ENCODE data around the gene TXLNA.

TXLNA gene

DNA sequence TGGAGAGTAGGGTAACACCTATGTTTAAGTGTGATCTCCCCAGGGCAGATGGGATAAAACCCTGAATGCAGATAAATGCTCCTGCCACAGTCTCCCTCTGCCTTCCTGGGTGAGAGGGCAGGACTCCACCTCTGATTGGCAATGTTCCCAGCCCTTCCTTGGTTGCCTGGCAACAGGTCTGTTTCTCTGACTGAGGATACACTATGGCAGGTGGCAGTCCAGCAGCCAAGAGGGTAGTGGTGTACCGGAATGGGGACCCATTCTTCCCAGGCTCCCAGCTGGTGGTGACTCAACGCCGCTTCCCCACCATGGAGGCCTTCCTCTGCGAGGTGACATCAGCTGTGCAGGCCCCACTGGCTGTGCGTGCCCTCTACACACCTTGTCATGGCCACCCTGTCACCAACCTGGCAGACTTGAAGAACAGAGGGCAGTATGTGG lies 29.4 kb downstream of the TXLNA start, which contains the start of gene DCDC2B:
TSS of gene DCDC2B (plus strand) at position 199 of the 438 bp plus-strand sequence. CDS start at position 204, 5 bp downstream.
- no peak for DNase-seq (ENCODE audit: low read depth in 2 of 2)

DNA sequence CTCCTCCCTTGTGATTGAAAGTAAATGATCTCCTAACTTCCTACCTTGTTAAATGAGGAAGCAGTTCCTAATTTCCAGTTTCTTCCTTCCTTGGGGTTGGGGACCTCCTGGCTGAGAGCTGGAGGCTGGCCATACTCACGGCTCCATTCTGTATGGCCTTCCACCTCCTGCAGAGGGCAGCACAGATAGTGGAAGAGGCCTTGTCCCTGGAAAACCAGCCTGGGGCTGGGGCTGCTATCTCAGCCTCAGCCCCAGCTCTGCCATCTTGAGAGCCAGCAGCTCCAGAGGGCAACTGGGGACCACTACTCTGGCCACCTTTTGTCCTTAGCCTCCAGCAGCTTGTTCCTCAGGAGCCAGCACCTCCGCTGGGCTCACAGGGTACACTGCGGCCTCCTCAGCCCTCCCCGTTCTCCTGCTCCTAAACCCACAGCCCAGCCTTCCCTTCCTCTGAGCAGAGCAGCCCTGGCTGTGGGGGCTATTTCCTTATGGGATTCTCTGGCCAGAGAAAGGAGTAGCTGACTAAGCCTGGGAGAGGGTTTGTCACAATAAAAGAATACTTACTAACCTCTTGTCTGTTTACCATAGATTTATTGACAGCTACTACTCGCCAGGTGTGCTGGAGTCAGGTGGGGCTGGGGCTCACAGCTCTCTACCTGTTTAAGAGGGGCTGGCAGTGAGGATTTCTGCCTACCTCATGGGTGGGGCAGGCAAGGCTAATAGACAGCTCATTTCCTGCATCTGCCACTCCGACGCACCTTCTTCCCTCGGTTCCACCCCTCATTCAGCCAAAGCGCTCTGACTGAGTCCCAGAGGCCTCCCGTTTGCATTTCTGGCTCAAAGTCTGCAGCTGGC lies 36.4 kb downstream of the TXLNA start:
- DNase-seq (ENCODE audit: low read depth in 2 of 2) = peak; percentile 26 to 51

DNA sequence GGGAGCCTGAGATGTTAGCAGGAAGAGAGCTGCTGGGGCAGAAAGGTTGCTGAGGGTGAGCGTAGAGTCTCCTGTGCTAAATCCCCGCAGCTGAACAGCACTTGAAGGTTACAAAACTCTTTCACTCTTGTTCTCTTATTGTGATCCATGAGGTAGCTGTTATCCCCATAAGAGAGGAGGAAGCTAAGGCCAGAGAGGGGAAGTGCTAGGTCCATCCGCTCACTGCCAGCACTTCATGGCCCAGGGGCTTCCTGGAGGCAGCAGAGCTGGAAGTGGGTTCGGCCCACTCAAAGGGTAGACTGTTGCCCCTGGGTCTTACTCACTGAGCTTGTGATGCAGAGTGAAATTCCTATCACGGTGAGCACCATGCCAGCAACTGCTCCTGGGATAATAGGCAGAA lies 37.1 kb downstream of the TXLNA start:
- no peak for DNase-seq (ENCODE audit: low read depth in 2 of 2)

DNA sequence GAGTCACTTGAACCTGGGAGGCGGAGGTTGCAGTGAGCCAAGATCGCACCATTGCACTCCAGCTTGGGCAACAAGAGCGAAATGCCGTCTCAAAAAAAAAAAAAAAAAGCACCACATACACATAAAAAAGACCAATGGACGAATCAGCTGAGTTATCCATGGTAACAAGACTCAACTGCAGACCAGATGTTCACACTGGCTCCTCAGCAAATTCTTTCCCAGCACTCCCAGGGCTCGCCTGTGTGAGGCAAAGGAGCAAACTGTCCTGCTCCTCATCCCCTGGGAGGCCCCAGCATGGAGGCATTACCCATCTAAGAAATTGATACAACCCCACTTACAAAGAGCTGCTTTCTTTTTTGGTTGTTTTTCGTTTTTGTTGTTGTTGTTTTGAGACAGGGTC lies 39.5 kb downstream of the TXLNA start:
- DNase-seq (ENCODE audit: low read depth in 2 of 2) = no peak

DNA sequence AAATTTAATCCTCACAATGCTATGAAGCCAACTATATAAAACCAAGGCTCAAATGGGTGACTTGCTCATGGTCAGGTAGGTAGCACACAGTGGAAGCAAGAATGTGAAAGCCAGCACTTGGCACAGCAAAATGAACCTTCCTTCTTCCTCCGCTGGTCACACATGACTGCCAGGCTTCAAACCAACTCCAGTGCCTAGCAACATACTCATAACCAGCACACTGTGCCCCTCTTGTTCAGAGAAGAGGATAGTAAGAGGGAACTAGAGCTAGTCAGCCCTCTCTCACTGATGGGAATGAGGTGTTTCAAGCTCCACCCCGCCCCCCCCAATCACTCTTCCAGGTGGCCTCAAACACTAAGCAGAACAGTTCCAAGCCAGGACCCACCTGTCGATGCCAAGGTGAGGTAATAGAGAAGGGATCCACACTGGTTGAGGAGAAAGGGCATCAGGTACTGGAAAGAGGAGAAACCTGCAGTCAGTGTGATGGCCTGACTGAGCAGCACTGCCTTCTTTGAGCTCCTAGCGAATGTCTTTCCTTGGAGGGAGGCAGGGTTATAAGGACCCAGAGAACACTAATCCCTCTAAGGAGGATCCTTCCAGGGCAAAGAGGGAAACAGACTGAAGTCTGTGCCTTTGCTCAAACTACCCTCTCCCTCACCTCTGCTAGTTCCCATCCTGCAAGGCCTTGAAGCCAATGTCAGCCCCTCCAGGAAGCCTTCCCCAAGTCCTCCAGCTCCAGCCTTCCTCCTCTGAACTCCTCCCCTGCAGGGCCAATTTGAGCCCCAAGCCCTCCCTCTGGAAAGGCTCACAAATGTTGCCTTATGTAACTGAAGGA lies 41.5 kb downstream of the TXLNA start:
- DNase-seq (ENCODE audit: low read depth in 2 of 2) = no peak

DNA sequence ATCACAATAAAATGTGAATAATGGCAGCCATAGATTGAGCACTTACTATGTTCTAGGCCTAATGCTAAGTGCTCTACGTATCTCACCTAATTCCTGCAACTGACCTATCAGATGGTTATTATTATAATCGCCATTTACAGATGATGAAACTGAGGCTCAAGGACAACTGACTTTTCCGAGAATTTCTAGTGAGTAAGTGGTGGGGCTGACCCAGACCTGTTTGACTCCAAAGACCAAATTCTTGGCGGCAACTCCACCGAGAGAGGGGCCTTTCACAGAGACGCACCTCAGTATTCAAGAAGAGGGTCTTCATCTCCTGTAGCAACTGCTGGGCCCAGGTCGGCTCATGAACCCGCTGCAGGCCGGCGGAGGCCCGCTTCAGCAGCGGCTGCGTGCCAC lies 42.1 kb downstream of the TXLNA start:
- no peak for DNase-seq (ENCODE audit: low read depth in 2 of 2)

DNA sequence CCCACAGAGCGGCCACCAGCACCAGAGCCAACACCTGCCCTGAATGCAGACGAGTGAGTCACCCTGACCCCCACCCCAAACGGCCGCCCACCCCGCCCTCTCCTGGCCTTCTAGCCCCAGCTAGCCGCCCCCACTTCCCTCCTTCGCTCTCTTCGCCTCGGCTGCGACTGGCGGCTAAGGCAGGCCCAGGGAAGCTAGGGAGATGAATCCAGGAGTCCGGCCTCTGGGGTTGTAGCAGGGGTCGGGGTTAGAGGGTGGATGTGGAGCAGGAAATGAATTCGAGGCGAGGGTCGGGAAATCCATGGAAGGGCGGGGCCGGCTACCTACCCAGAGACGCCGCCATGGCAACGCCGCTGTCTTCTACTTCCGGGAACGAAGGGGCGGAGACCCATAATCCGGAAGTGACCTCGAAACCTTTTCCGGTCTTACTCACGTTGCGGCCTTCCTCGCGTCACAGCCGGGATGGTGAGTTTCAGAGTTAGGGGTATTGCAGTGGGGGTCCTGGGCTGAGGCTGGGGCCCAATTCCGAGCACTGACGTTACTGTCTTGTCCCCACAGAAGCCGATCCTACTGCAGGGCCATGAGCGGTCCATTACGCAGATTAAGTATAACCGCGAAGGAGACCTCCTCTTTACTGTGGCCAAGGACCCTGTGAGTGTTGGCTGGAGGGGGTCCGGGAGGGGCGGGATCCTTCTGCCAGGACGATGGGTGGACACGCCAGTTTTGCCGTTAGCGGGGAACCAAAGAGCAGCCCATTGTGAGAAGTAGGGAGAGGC lies 42.7 kb downstream of the TXLNA start, which contains the start of the genes EIF3I and TMEM234:
TSS of gene EIF3I (plus strand) at position 428 of the 776 bp plus-strand sequence. CDS start at position 463, 35 bp downstream.
TSS of gene TMEM234 (minus strand) at position 374 of the 776 bp plus-strand sequence. CDS start at position 343, 31 bp downstream.
- peak; percentile 80 to 88 for DNase-seq (ENCODE audit: low read depth in 2 of 2)

DNA sequence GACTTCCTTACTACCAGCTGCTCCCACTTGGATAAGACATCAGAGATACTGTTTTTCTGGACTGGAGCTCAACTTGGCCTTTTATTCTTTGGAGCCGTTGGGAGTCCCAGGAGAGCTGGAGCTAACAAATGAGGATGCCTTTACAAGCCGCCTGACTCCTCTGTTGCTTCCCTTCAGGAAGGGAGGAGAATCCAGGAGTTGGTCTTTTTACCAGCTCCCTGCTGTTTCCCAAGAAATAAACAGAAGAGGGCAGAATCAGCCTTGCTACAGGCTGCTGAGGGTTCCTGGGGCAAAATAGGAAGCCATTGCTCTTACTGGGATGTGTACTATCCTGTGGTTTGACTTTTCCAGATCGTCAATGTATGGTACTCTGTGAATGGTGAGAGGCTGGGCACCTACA lies 44.2 kb downstream of the TXLNA start:
- no peak for DNase-seq (ENCODE audit: low read depth in 2 of 2)

DNA sequence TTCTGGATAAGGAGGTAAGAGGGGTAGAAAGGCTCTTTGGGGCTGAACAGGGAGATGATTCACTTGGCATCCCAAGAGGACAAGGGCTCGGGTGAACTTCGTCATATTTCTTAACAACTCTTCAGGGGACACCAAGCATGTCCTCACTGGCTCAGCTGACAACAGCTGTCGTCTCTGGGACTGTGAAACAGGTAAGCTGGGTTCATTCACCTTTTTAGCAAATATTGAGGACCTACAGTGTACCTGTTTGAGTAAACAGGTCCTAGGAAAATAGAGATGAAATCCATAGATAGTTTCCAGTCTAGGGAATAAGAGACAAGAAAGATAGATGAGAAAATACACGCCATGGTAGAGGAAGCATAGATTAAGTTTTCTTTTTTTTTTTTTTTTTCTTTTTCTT lies 44.8 kb downstream of the TXLNA start:
- DNase-seq (ENCODE audit: low read depth in 2 of 2) = no peak

DNA sequence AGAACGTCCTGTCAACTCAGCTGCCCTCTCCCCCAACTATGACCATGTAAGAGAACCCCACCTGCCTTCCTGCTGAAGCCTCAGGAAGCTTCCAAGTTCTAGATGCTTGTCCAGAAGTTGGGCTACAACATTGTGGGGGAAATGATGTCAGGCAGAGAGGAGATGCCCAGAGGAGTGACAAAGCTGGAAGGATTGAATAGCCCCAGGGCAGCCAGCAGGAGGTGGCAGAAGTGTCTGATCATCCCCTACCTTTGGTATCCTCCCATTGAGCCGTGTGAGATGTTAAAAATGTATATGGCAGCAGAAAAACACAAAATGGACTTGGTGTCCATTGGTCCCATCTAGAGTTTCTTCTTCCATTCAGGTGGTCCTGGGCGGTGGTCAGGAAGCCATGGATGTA lies 49.3 kb downstream of the TXLNA start:
- no peak for DNase-seq (ENCODE audit: low read depth in 2 of 2)

DNA sequence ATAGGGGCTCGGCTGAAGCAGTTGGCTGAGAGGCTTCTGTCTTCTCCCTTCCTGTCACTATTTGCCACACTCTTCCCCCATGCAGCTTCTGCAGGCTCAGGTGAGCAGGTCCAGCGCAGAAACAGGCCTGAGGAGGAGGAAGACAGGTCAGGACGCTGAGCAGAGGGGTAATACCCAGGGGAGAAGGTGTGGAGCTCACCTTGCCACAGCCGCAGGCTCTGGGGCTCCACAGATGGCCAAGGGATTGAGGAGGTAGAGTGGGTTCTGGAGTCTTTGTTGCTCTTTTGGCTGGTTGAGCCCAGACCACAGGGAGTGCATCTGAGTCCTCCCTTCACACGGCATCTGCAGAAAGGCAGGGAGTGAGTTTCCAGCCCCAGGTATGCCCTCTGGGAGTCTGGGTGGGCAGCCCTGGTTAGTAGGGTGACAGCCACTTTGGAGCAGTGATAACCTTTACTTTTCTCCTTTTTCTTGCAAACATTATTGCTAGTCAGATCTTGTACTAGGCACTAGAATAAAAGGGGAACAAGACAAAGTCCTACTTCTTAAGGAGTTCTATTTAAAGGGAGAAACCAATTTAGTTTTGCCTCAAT lies 52.5 kb downstream of the TXLNA start:
- no peak for DNase-seq (ENCODE audit: low read depth in 2 of 2)

DNA sequence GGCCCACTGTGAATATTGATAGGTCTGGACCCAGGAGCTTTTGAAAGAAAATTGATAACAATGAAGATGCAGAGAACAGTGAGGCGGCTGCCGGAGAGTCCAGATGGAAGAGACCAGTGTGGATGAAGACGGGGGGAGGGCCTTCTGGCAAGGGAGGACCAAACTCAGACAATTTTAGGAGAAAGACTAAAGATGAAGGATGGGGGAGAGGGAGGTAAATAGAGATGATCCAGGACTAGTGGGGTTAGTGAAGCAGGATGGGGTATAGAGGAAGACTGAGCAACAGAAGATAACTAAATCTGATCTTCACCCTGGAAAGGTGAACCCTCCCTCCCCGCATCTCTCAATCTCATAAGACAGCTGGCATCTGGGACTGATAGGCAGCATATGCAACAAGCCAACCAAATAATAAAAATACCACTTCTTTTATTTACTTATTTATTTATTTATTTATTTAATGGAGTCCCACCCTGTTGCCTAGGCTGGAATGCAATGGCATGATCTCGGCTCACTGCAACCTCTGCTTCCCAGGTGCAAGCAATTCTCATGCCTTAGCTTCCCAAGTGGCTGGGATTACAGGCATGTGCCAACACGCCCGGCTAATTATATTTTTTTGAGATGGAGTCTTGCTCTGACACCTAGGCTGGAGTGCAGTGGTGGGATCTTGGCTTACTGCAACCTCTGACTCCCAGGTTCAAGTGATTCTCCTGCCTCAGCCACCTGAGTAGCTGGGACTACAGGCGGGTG lies 53.3 kb downstream of the TXLNA start:
- DNase-seq (ENCODE audit: low read depth in 2 of 2) = no peak

DNA sequence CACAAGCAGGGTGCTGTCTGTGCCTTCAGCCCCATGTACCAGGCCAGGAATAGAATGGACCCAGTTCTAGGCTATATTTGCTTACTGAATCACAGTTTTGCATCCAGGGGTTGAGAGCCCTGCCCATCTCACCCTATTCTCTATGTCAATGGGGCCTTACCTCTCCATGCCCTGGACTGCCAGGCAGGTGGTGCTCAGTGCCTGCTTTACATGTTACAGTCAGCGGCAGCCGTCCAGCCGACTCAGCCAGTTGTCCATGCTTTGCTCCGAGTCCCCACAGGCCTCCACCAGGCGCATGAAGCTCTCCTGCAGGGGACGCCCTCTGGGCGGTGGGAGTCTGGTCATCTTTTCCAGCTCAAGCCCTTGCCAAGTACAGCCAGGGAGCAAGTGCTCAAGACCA lies 55.3 kb downstream of the TXLNA start:
- no peak for DNase-seq (ENCODE audit: low read depth in 2 of 2)

DNA sequence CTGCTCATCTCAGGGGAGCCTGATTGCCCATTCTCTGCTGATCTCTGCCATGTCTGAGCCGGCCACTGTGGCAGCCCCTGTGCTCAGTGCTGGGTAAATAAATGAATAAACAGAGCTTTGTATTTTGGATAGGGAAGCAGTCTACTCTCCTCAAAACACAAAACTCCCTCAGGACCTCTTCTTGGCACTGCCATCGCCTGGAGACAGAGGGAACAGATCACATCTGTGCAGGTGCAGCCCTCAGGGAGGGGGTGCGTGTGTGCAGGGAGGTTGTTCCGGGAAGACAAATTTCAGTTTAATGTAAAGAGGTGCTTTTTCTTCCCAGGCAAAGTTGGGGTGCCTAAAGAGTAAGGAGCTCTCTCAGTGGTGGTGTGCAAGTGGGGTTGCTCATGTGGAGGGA lies 59.9 kb downstream of the TXLNA start:
- no peak for DNase-seq (ENCODE audit: low read depth in 2 of 2)

DNA sequence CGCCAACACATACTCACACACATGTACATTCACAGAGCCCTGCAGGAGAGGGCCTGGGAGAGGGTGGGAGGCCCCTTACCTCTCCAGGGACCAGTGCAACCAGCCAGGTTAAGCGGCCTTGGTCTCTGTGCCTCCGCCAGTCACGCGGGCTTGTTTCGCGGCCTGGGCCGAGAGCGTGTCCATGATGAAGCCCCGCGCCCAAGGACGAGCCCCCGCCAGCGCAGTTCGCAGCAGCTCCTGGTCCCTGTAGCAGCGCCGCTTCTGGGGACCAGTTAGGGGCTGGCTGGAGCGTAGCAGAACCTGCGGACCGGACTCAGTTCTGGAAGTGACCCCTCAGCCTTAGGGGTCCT lies 60.3 kb downstream of the TXLNA start:
- no peak for DNase-seq (ENCODE audit: low read depth in 2 of 2)

DNA sequence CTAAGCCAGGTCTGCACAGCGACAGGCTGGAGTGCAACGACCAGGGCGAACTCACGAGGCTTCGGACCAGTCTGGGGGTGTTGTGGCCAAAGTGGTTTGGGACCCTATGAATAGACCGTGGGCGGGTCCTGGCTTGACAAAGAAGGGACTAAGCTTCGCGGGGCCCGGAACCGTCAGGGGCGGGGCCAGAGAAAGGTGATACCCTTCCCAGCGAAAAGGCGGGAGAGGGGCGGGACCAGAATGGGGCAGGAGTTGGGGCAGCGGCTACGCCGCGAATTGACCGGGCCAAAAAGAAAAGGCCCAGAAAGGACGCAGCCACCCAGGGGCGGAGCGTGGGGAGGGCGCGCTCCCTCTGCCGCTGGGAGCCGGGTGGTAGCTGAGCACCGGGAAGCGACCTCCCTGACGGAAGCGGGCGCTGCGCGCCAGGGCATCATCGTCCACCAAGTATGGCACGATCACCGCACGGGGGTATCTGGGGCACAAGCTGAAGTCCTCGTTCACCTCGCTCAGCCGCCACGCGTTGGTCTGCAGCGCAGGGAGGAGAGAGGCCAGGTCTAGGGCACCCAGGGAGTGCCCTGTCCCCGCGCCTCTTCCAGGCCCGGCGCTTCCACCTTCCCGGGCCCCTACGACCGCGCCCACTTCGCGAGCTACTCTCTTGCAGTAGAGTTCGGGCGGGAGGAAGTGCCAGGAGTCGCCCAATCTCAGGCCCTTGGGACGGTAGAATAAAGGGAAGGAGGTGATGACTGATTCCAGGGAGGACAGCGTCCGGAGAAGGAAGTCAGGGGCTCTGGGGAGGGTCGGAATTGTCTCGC lies 60.9 kb downstream of the TXLNA start:
- no peak for DNase-seq (ENCODE audit: low read depth in 2 of 2)

DNA sequence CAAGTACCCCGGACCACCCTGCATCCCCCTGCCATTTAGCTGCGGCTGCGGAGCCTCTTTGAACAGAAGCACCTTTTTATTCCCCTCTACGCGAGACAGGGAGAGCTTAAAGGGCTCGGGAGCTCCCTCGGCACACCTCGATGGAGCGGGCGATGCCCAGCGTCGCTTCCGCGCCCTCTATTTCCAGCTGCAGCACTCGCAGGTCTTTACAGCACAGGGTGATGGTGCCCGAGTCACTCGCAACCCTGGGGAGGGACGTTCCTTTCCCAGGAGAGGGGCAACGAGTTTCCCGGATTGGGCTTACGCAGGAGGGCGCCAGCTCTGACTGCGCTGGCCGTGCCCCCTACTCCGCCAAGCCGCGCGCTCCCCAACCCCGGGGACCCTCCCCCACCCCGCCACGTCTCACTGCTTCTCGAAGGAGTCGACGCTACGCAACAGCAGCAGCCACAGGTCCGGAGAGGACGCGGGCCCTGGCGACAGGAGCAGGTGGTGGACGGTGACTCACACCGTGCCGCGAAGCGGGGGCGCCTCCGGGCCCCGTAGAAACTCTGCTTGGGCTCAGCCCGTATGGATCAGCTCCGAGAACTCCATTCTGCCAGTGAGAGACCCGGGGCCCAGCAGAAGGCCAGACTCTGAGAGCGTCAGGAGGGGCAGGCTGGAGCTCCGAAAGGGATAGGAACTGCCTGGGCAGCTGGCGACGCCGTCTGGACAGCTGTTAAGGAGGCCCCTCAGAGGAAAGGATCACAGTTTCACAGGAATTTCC lies 61.7 kb downstream of the TXLNA start:
- DNase-seq (ENCODE audit: low read depth in 2 of 2) = no peak

DNA sequence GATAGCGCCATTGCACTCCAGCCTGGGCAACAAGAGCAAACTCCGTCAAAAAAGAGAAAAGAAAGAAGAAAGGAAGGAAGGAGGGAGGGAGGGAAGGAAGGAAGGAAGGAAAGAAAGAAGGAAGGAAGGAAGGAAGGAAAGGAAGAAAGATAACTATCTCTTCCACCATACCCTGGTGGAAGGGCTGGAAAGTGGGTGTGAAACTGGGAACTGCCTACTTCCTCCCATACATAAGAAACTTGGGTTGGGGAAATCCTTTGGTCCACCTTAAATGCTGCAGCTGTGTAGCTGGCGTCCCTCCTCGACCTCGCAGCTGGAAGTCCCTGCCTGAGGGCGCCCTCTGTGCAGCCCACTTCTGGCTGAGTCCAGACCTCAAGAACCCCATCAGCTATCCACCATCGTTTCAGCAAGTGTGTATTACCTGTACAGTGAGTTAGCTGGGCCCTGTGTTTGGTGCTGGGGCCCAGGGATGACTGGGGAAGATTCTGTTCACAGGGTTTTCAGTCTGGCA lies 62.9 kb downstream of the TXLNA start:
- no peak for DNase-seq (ENCODE audit: low read depth in 2 of 2)

DNA sequence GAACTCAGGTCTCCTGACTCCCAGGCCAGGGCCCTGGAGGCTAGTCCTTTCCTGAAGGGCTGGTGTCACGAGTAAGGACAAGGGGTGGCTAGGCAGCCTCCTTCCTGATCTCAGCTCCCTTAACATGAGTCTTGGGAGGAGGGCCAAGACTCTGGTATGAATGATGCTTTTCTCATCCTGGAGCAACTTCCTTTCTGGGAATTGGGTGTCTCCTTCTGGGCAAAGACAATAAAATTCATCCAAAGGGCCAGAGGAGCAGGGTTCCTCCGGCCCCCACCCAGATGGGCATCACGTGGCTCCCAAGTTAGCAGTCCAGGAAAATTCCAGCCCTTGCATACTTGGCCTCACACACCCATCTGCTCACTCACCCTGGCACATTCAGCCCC lies 67.4 kb downstream of the TXLNA start, which contains the start of gene FAM167B:
TSS of gene FAM167B (plus strand) at position 335 of the 386 bp plus-strand sequence. CDS start 200 bp downstream, outside the sequence.
- no peak for DNase-seq (ENCODE audit: low read depth in 2 of 2)

Data from stimulated activated CD4-positive, alpha-beta T cell treated with anti-CD3 and anti-CD28 coated beads, Interleukin-12 subunit alpha, Interleukin-12 subunit beta, amount 100 ng/mL, for 24 hours (primary cell).